Sigmoid colon (tissue), 7 donors: Measurements from ENCODE around the gene DENND1B. TPM values are rescaled to one million over a fixed set of nuclear protein-coding genes. Genes with fewer than 3 reads are reported as not detected.
A peak's percentile ranks its signal among the peaks of the same experiment; 100 is the strongest.

Experiments used
- DNase-seq: peaks from one replicate; pipeline ENCODE4 v3.0.0-alpha.2; 2019
- H3K27ac ChIP-seq, 4 donors: fragments of 200-600 bp; sonication (generic); one replicate each; pipeline ENCODE4 v1.5.1; 2016 to 2019; ENCODE audit warnings: mild to moderate bottlenecking in 1 of 4
- H3K27me3 ChIP-seq, 3 donors: fragments of 200-600 bp; sonication (generic); one replicate each; pipeline ENCODE4 v1.5.1; 2019; ENCODE audit warnings: mild to moderate bottlenecking in 1 of 3
- H3K36me3 ChIP-seq, 4 donors: fragments of 200-600 bp; sonication (generic); one replicate each; pipeline ENCODE4 v1.5.1; 2016 to 2019
- H3K4me1 ChIP-seq, 4 donors: fragments of 200-600 bp; sonication (generic); one replicate each; pipeline ENCODE4 v1.5.1; 2017 to 2019
- H3K4me3 ChIP-seq, 4 donors: fragments of 200-600 bp; sonication (generic); one replicate each; pipeline ENCODE4 v1.5.1; 2017 to 2019; ENCODE audit warnings: mild to moderate bottlenecking in 2 of 4, moderate library complexity in 1 of 4
- H3K9me3 ChIP-seq, 4 donors: fragments of 200-600 bp in 3 of 4; sonication (generic) in 3 of 4; one replicate each; pipeline versions ENCODE4 v1.5.1 to v1.6.1; 2013 to 2019
- CTCF ChIP-seq, 4 experiments: fragments of 450-650 bp in 3 of 4; fragments of 200-600 bp in 1 of 4; IDR thresholded peaks; one replicate each; pipeline ENCODE4 v1.5.1; 2016 to 2019; ENCODE audit warnings: antibody characterized with exemption in 4 of 4, mild to moderate bottlenecking in 3 of 4, moderate library complexity in 2 of 4
- EP300 ChIP-seq, 4 donors: sonication (generic); formaldehyde crosslinking; IDR thresholded peaks; one replicate each; pipeline ENCODE4 v1.6.1; 2017; ENCODE audit warnings: antibody characterized with exemption in 4 of 4
- POLR2A ChIP-seq, 2 donors: fragments of 450-650 bp; IDR thresholded peaks; one replicate each; pipeline ENCODE4 v1.6.1; 2016; ENCODE audit warnings: antibody characterized with exemption in 2 of 2, mild to moderate bottlenecking in 2 of 2, moderate library complexity in 2 of 2
- POLR2AphosphoS5 ChIP-seq, 4 donors: sonication (generic); formaldehyde crosslinking; IDR thresholded peaks; one replicate each; pipeline ENCODE4 v1.6.1; 2017; ENCODE audit warnings: antibody characterized with exemption in 4 of 4
- whole genome bisulfite sequencing, 2 donors: extraction: QIAGEN DNeasy Blood & Tissue Kit; methylation state at CpG; one replicate each; pipeline ENCODE4 v1.1.7; 2013; 5-methylcytosine and 5-hydroxymethylcytosine counted together
- intact Hi-C: fragments of 100-400 bp; cut with DNase I; formaldehyde crosslinking; loops from one replicate; pipeline ENCODE4 v1.15.1; 2023
- polyA plus RNA-seq, 3 donors: library from polyadenylated mRNA; stranded (reverse); fragments of 200-250 nt; gene quantifications; one replicate each; pipeline ENCODE4 v1.2.3, GENCODE V29; 2013
- total RNA-seq, 4 donors: library from RNA; depleted of rRNA; stranded (reverse); fragments of >200 nt; gene quantifications; one replicate each; pipeline ENCODE4 v1.1.0, GENCODE V29; 2016
- donor health status: healthy with polysubstance abuse.
- donor health status: Bipolar disorder and iron deficiency.
- donor health status: healthy.

DENND1B gene, protein sequence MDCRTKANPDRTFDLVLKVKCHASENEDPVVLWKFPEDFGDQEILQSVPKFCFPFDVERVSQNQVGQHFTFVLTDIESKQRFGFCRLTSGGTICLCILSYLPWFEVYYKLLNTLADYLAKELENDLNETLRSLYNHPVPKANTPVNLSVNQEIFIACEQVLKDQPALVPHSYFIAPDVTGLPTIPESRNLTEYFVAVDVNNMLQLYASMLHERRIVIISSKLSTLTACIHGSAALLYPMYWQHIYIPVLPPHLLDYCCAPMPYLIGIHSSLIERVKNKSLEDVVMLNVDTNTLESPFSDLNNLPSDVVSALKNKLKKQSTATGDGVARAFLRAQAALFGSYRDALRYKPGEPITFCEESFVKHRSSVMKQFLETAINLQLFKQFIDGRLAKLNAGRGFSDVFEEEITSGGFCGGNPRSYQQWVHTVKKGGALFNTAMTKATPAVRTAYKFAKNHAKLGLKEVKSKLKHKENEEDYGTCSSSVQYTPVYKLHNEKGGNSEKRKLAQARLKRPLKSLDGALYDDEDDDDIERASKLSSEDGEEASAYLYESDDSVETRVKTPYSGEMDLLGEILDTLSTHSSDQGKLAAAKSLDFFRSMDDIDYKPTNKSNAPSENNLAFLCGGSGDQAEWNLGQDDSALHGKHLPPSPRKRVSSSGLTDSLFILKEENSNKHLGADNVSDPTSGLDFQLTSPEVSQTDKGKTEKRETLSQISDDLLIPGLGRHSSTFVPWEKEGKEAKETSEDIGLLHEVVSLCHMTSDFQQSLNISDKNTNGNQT
- total RNA-seq = 10 to 100 TPM in 3 of 4 donors, 1 to 10 TPM in 1; 8.6 to 16.8 (median 11.5) TPM
- polyA plus RNA-seq = 1 to 10 TPM; 6.6 to 9.5 (median 8.4) TPM

DNA sequence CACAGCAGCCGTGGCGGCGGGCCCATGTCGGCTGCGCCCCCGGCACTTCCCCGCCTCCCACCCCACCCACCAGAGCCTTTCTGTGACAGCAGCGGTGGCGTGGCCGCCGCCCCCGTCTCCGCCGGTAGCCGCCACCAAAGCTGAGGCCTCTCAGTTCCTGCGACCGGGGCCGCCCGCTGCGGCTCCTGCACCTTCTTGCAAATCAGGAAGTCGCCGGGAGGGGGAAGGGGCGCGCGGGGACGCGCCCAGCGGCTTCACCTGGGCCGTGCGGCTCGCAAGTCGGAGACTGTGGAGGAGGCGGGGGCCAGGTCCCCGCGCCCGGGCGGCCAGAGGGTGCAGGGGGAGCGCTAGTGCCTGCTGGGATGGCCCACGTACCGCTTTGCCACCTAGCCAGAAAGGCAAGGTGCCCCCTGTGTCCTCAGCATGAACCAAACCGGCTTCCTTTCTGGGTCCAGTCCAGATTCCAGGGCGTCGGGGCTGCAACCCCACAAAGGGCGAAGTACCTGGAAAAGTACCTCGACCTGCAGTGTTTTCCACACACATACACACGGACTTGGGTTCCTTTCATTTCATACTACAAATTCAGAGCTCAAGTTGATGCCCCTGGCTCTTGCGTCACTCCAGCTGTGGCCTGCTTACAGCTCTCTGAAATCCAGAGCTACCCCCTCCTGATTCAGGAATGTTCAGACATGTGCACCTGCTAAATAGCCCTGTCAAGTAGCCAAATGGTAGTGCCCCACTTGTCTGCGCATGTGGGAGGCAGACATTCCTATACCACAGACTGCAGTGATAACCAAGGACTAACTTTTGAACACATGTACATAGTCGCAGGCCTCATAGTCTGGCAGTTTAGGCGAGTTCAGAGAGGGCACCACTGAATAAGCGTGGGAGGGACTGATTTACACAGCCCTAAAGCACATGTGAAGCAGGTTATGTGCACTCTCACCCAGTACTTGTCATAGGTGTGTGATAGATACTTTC is at the start of gene DENND1B:
TSS of gene DENND1B (minus strand) at position 199 of the 981 bp plus-strand sequence. CDS start 325 bp downstream, outside the sequence.
- intact Hi-C loops = loop anchor here (10.0 kb wide), 2 partner anchors 129 to 379 kb away; partner anchors contain the start of genes C1orf53 and NEK7
- H3K36me3 ChIP-seq = no peaks in the 10 kb centered on the region
- peaks cover 0 to 32% (median 22%) of the 10 kb centered on the region in 4 donors for H3K4me1 ChIP-seq
- DNase-seq = peak; percentile 83
- no peaks in the 10 kb centered on the region for H3K9me3 ChIP-seq
- whole genome bisulfite sequencing, 2 donors = 3 to 7% methylated on average over 51 of the region's 51 CpGs
- H3K27ac ChIP-seq = peak within 1 kb of the TSS; percentile 85 to 86 (median 86)
- peak in 3 of 4 donors; percentile 6 to 39 (median 18) for TF ChIP-seq POLR2AphosphoS5 (IDR thresholded peaks at IDR 0.05)
- no peak for TF ChIP-seq EP300 (IDR thresholded peaks at IDR 0.05)
- peak within 1 kb of the TSS; percentile 36 to 78 (median 74) for H3K4me3 ChIP-seq
- no peaks in the 10 kb centered on the region for H3K27me3 ChIP-seq

- Histone ChIP-seq H3K27me3 (no peaks in the 10 kb centered on the region), H3K4me3 (no peak overlapping the region), H3K4me1 (no peaks in the 10 kb centered on the region), H3K27ac (no peak overlapping the region), H3K36me3 (no peaks in the 10 kb centered on the region), H3K9me3 (no peaks in the 10 kb centered on the region)
- no peak for DNase-seq
- 84 to 94% methylated on average over 2 of the region's 2 CpGs for WGBS, 2 donors
- intact Hi-C loops = no loop called here
- no peak for TF ChIP-seq POLR2A (IDR thresholded peaks at IDR 0.05)
- TF ChIP-seq CTCF (IDR thresholded peaks at IDR 0.05) = no peak
- no peak for TF ChIP-seq EP300 (IDR thresholded peaks at IDR 0.05)
- TF ChIP-seq POLR2AphosphoS5 (IDR thresholded peaks at IDR 0.05) = no peak
Observed at GRCh38 chr1:197814306-197814705, 39.0 kb upstream of the DENND1B start.

DNA sequence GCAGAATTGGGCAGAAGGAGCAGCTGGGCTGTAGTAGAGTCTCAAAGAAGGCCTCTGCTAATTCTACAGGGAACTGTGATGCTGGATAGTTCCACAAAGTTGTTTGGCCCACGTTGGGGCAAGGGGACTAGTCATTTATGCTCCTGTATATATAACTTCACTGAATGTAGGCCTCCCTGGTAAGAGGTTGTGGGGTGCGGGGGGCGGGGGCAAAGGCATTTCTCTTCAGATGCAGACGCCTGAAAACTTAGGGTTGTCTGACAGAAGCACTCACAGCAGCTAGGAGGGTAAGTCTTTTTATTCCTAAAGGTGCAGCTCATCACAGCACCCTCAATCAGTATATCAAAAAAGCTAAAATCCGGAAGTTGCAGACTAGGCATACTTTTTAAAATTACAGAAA is 38.5 kb upstream of the DENND1B start:
- Histone ChIP-seq H3K27me3 (no peaks in the 10 kb centered on the region), H3K4me3 (no peak overlapping the region), H3K9me3 (no peaks in the 10 kb centered on the region), H3K27ac (no peak overlapping the region), H3K4me1 (no peaks in the 10 kb centered on the region), H3K36me3 (no peaks in the 10 kb centered on the region)
- TF ChIP-seq POLR2A (IDR thresholded peaks at IDR 0.05) = no peak
- no peak for TF ChIP-seq CTCF (IDR thresholded peaks at IDR 0.05)
- no peak for TF ChIP-seq EP300 (IDR thresholded peaks at IDR 0.05)
- TF ChIP-seq POLR2AphosphoS5 (IDR thresholded peaks at IDR 0.05) = no peak
- intact Hi-C loops = no loop called here
- DNase-seq = no peak
- WGBS, 2 donors = 78 to 89% methylated on average over 5 of the region's 5 CpGs

GRCh38 chr1:197811769-197812168 is 36.5 kb upstream of the DENND1B start:
- intact Hi-C loops = no loop called here
- Histone ChIP-seq H3K9me3 (no peaks in the 10 kb centered on the region), H3K4me3 (no peak overlapping the region), H3K36me3 (no peaks in the 10 kb centered on the region), H3K27me3 (no peaks in the 10 kb centered on the region), H3K4me1 (no peaks in the 10 kb centered on the region), H3K27ac (no peak overlapping the region)
- no peak for TF ChIP-seq POLR2AphosphoS5 (IDR thresholded peaks at IDR 0.05)
- no peak for TF ChIP-seq CTCF (IDR thresholded peaks at IDR 0.05)
- no peak for TF ChIP-seq EP300 (IDR thresholded peaks at IDR 0.05)
- TF ChIP-seq POLR2A (IDR thresholded peaks at IDR 0.05) = no peak
- no peak for DNase-seq
- 75 to 84% methylated on average over 1 of the region's 1 CpG for WGBS, 2 donors
